ENCODE data around the gene ICAM1. TPM values are rescaled to one million over a fixed set of nuclear protein-coding genes. Genes with fewer than 3 reads are reported as not detected.

Gene ICAM1
- total and polyA plus RNA-seq, 10 of the 15 experiments (the other 5 are each of a cell fraction or from before 2014, with no cell fraction given), result 7.6 to 115 (median 60.2) TPM

- TF ChIP-seq MLLT1 (IDR thresholded peaks at IDR 0.05), result no peak
- TF ChIP-seq IRF3 (IDR thresholded peaks at IDR 0.05), result no peak
Measured at GRCh38 chr19:10306327-10306726, 35.4 kb downstream of the ICAM1 start (continued).

- RAD21 ChIA-PET (ENCODE audit: unreplicated experiment), result no interaction called here
- H3K27ac ChIP-seq (ENCODE audit: control insufficient read depth, insufficient read depth), result no peak within 1 kb of the TSS
- SMC1A ChIA-PET (ENCODE audit: uncharacterized antibody, unreplicated experiment), result no interaction called here
- DNase-seq (ENCODE audit: low read depth, low spot score), result no peak
- no peak within 1 kb of the TSS for H3K9ac ChIP-seq (ENCODE audit: control insufficient read depth, insufficient read depth, low read length)
- intact Hi-C loops (cut with micrococcal nuclease; ENCODE audit: unreplicated experiment), result no loop called here
- POLR2A ChIA-PET, result interaction anchor here (1.4 kb wide), 1 partner anchor 10 kb away, joined by 3 read pairs; no protein-coding TSS in a partner anchor
- ATAC-seq, result no peak
- H2AFZ ChIP-seq (ENCODE audit: control insufficient read depth, low read depth, low read length), result no peak within 1 kb of the TSS
- H3K4me3 ChIP-seq, result no peak within 1 kb of the TSS
- no peaks in the 10 kb centered on the region; the same call in 1 of the 2 replicates for H3K4me1 ChIP-seq (ENCODE audit: control insufficient read depth, insufficient read depth, low read length)
- TF ChIP-seq YY1 (IDR thresholded peaks at IDR 0.05; ENCODE audit: low read depth, low read length) (no peak), JUNB (IDR thresholded peaks at IDR 0.05) (no peak), FOS (IDR thresholded peaks at IDR 0.05; ENCODE audit: borderline replicate concordance, extremely low read depth, insufficient read length) (no peak), HDAC2 (IDR thresholded peaks at IDR 0.05) (no peak)
- WGBS (ENCODE audit: insufficient coverage, insufficient replicate concordance, low lambda C conversion rate, missing lambda C conversion rate), result 95% methylated on average over 20 of the region's 24 CpGs
- no peaks in the 10 kb centered on the region for H3K79me2 ChIP-seq (ENCODE audit: control insufficient read depth, insufficient read depth, low read length)
- CTCF ChIA-PET, result no interaction called here
- FAIRE-seq, result no peak
- H3K4me2 ChIP-seq (ENCODE audit: control insufficient read depth, insufficient read depth), result no peak within 1 kb of the TSS
- no peaks in the 10 kb centered on the region; a peak in 1 of 4 replicates for H3K36me3 ChIP-seq (ENCODE audit: control insufficient read depth in 2 of 2, insufficient read depth in 2 of 2, low read length in 1 of 2)
- H3K9me3 ChIP-seq (replicated peaks; ENCODE audit: control insufficient read depth, insufficient read depth, low read length), result no peaks in the 10 kb centered on the region
- no TSS peak for BruUV-seq (replicated peaks)
- H3K27me3 ChIP-seq (replicated peaks in 1 of 2; ENCODE audit: control insufficient read depth in 2 of 2, insufficient read depth in 2 of 2, low read length in 1 of 2), result no peaks in the 10 kb centered on the region
- H4K20me1 ChIP-seq (ENCODE audit: control insufficient read depth, insufficient read depth), result no peaks in the 10 kb centered on the region
- in situ Hi-C loops (cut with MboI), result no loop called here
Measured at GRCh38 chr19:10309423-10309822, 38.5 kb downstream of the ICAM1 start, which contains the start of gene ZGLP1. Gene ZGLP1 (minus strand): TSS chr19:10309815.

Measured in GM12878 (cell line).